ENCODE measurements around the gene INPP5F. TPM values are rescaled to one million over a fixed set of nuclear protein-coding genes. Genes with fewer than 3 reads are reported as not detected.

INPP5F gene
- polyA plus RNA-seq, 1 donor (not counting 4 experiments of a cell fraction or from before 2014, with no cell fraction given) = 21.1 TPM

- Histone ChIP-seq H3K4me1 (ENCODE audit: control insufficient read depth, extremely low read depth, insufficient read depth, low read length) (no peaks in the 10 kb centered on the region), H4K20me1 (ENCODE audit: control insufficient read depth, extremely low read depth, insufficient read depth, low read length) (no peaks in the 10 kb centered on the region), H3K4me2 (ENCODE audit: control insufficient read depth, extremely low read depth, insufficient read depth, low read depth, low read length) (no peak overlapping the region), H3K27ac (ENCODE audit: control insufficient read depth, insufficient read depth, low read length) (no peak overlapping the region), H3K79me2 (ENCODE audit: control insufficient read depth, insufficient read depth, low read length) (no peaks in the 10 kb centered on the region), H3K4me3 (ENCODE audit: control insufficient read depth in 2 of 3, extremely low read depth in 1 of 3, insufficient read depth in 2 of 3, low read depth in 1 of 3, low read length in 3 of 3) (no peak overlapping the region), H3K27me3 (ENCODE audit: control insufficient read depth, extremely low read depth, insufficient read depth, low read length) (no peaks in the 10 kb centered on the region), H3K9me1 (ENCODE audit: control insufficient read depth, extremely low read depth, insufficient read depth, low read length) (no peaks in the 10 kb centered on the region), H2AFZ (ENCODE audit: control insufficient read depth, low read length) (no peak overlapping the region), H3K9ac (ENCODE audit: control insufficient read depth, extremely low read depth, insufficient read depth, low read length) (no peak overlapping the region), H3K36me3 (ENCODE audit: control insufficient read depth in 2 of 2, extremely low read depth in 1 of 2, insufficient read depth in 2 of 2, low read length in 2 of 2) (peaks cover 4 to 6% of the 10 kb centered on the region in 2 experiments), H3K9me3 (ENCODE audit: control insufficient read depth, low read depth, low read length) (no peaks in the 10 kb centered on the region)
- no peak for DNase-seq (ENCODE audit: low read depth, low spot score)
- FAIRE-seq = no peak
- dilution Hi-C loops (cut with MboI; ENCODE audit: extremely low pct_ligation_motif_present, low sequenced_read_pairs) = no loop called here
- TF ChIP-seq CTCF (optimal IDR thresholded peaks at IDR 0.05 in 1 of 3, IDR thresholded peaks at IDR 0.05 in 1 of 3, conservative IDR thresholded peaks at IDR 0.05 in 1 of 3; ENCODE audit: extremely low read depth in 1 of 3, insufficient read depth in 2 of 3, low read length in 3 of 3) (no peak), EZH2 (IDR thresholded peaks at IDR 0.05; ENCODE audit: low read length) (no peak)
Observed at GRCh38 chr10:119806334-119807130, 80.7 kb downstream of the INPP5F start.

GRCh38 chr10:119807960-119808697, 82.3 kb downstream of the INPP5F start:
- Histone ChIP-seq H3K4me3 (ENCODE audit: control insufficient read depth in 2 of 3, extremely low read depth in 1 of 3, insufficient read depth in 2 of 3, low read depth in 1 of 3, low read length in 3 of 3) (no peak overlapping the region), H3K27me3 (ENCODE audit: control insufficient read depth, extremely low read depth, insufficient read depth, low read length) (no peaks in the 10 kb centered on the region), H3K79me2 (ENCODE audit: control insufficient read depth, insufficient read depth, low read length) (no peaks in the 10 kb centered on the region), H3K9me1 (ENCODE audit: control insufficient read depth, extremely low read depth, insufficient read depth, low read length) (no peaks in the 10 kb centered on the region), H3K9ac (ENCODE audit: control insufficient read depth, extremely low read depth, insufficient read depth, low read length) (no peak overlapping the region), H3K27ac (ENCODE audit: control insufficient read depth, insufficient read depth, low read length) (no peak overlapping the region), H2AFZ (ENCODE audit: control insufficient read depth, low read length) (no peak overlapping the region), H4K20me1 (ENCODE audit: control insufficient read depth, extremely low read depth, insufficient read depth, low read length) (no peaks in the 10 kb centered on the region), H3K4me2 (ENCODE audit: control insufficient read depth, extremely low read depth, insufficient read depth, low read depth, low read length) (no peak overlapping the region), H3K4me1 (ENCODE audit: control insufficient read depth, extremely low read depth, insufficient read depth, low read length) (no peaks in the 10 kb centered on the region), H3K9me3 (ENCODE audit: control insufficient read depth, low read depth, low read length) (no peaks in the 10 kb centered on the region), H3K36me3 (ENCODE audit: control insufficient read depth in 2 of 2, extremely low read depth in 1 of 2, insufficient read depth in 2 of 2, low read length in 2 of 2) (peaks cover 4 to 10% of the 10 kb centered on the region in 2 experiments)
- TF ChIP-seq CTCF (optimal IDR thresholded peaks at IDR 0.05 in 1 of 3, IDR thresholded peaks at IDR 0.05 in 1 of 3, conservative IDR thresholded peaks at IDR 0.05 in 1 of 3; ENCODE audit: extremely low read depth in 1 of 3, insufficient read depth in 2 of 3, low read length in 3 of 3) = no peak
- no peak for TF ChIP-seq EZH2 (IDR thresholded peaks at IDR 0.05; ENCODE audit: low read length)
- peak; percentile 58 for FAIRE-seq
- dilution Hi-C loops (cut with MboI; ENCODE audit: extremely low pct_ligation_motif_present, low sequenced_read_pairs) = no loop called here
- peak; percentile 7 for DNase-seq (ENCODE audit: low read depth, low spot score)
